DND-41 (cell line): Measurements from ENCODE around the gene MAGEC3.

Experiments
- ATAC-seq: fragments of 200-7000 bp; cut with Tn5 transposase; 3 replicates; pipeline ENCODE4 v1.9.1; 2021; ENCODE audit warnings: low read depth; ENCODE audit not compliant: insufficient read depth
- DNase-seq: peaks from one replicate; pipeline ENCODE4 v3.0.0-alpha.2; 2020
- H2AFZ ChIP-seq: 2 replicates; pipeline ENCODE4 v1.6.0; 2012; ENCODE audit warnings: low read depth, low read length
- H3K27ac ChIP-seq: 2 replicates; pipeline ENCODE4 v1.5.1; 2012; ENCODE audit warnings: low read length, inconsistent platforms
- H3K27me3 ChIP-seq: fragments of 200-600 bp; sonication (generic); 2 replicates; pipeline ENCODE4 v1.6.0; 2012; ENCODE audit warnings: low read length, mild to moderate bottlenecking, inconsistent platforms; ENCODE audit not compliant: insufficient read depth, poor library complexity
- H3K36me3 ChIP-seq: 2 replicates; pipeline ENCODE4 v1.5.1; 2012; ENCODE audit warnings: low read length, inconsistent platforms; ENCODE audit not compliant: insufficient read depth
- H3K4me1 ChIP-seq: 2 replicates; pipeline ENCODE4 v1.5.1; 2012; ENCODE audit warnings: mild to moderate bottlenecking, low read length; ENCODE audit not compliant: insufficient read depth
- H3K4me2 ChIP-seq: 2 replicates; pipeline ENCODE4 v1.6.0; 2012; ENCODE audit warnings: mild to moderate bottlenecking, moderate library complexity, low read length, inconsistent platforms; ENCODE audit not compliant: insufficient read depth
- H3K4me3 ChIP-seq, 2 experiments: fragments of 200-600 bp in 1 of 2; shearing (Covaris generic) in 1 of 2; 2 replicates each; pipeline ENCODE4 v1.5.1; 2012 to 2016; ENCODE audit warnings: inconsistent platforms in 2 of 2, low read length in 2 of 2, mild to moderate bottlenecking in 2 of 2, low read depth in 1 of 2, moderate library complexity in 1 of 2
- H3K79me2 ChIP-seq: 2 replicates; pipeline ENCODE4 v1.6.0; 2012; ENCODE audit warnings: low read length, inconsistent platforms; ENCODE audit not compliant: insufficient read depth
- H3K9ac ChIP-seq: 2 replicates; pipeline ENCODE4 v1.6.0; 2012; ENCODE audit warnings: low read depth, mild to moderate bottlenecking, inconsistent platforms, low read length, moderate library complexity
- H3K9me3 ChIP-seq: 2 replicates; pipeline ENCODE4 v1.5.1; 2012; ENCODE audit warnings: low read length, moderate library complexity, mild to moderate bottlenecking, inconsistent platforms; ENCODE audit not compliant: insufficient read depth, severe bottlenecking
- H4K20me1 ChIP-seq: 2 replicates; pipeline ENCODE4 v1.6.0; 2012; ENCODE audit warnings: low read length; ENCODE audit not compliant: insufficient read depth
- CTCF ChIP-seq: IDR thresholded peaks from 2 replicates; pipeline ENCODE4 v1.5.1; 2012; ENCODE audit warnings: borderline replicate concordance, low read length, moderate library complexity, mild to moderate bottlenecking; ENCODE audit not compliant: poor library complexity, severe bottlenecking; ENCODE audit errors: extremely low read depth
- EZH2 ChIP-seq: IDR thresholded peaks from 3 replicates; pipeline ENCODE4 v1.6.1; 2012; ENCODE audit warnings: borderline replicate concordance, low read depth, mild to moderate bottlenecking, moderate library complexity, low read length, inconsistent platforms; ENCODE audit not compliant: severe bottlenecking

MAGEC3 gene

GRCh38 chrX:141897690-141898089 is 59.6 kb downstream of the MAGEC3 start:
- no peak for TF ChIP-seq EZH2
- no peak for TF ChIP-seq CTCF

GRCh38 chrX:141902366-141902765 is 64.2 kb downstream of the MAGEC3 start:
- ATAC-seq (no peak), DNase-seq (no peak)
- Histone ChIP-seq H3K4me1 (no peaks in the 10 kb centered on the region), H4K20me1 (no peaks in the 10 kb centered on the region), H3K79me2 (no peaks in the 10 kb centered on the region), H3K27ac (no peak overlapping the region), H3K4me2 (no peak overlapping the region), H2AFZ (no peak overlapping the region), H3K27me3 (no peaks in the 10 kb centered on the region), H3K9ac (no peak overlapping the region), H3K4me3 (no peak overlapping the region), H3K9me3 (no peaks in the 10 kb centered on the region), H3K36me3 (no peaks in the 10 kb centered on the region)
- TF ChIP-seq EZH2 (no peak), CTCF (no peak)

More at GRCh38 chrX:141897690-141898089, 59.6 kb downstream of the MAGEC3 start:
- H3K27me3 ChIP-seq = no peaks in the 10 kb centered on the region
- H3K4me2 ChIP-seq = no peak overlapping the region
- no peaks in the 10 kb centered on the region for H3K79me2 ChIP-seq
- no peaks in the 10 kb centered on the region for H4K20me1 ChIP-seq
- no peak overlapping the region for H3K4me3 ChIP-seq
- no peaks in the 10 kb centered on the region for H3K9me3 ChIP-seq
- no peak overlapping the region for H3K27ac ChIP-seq
- H3K4me1 ChIP-seq = no peaks in the 10 kb centered on the region
- no peak for DNase-seq
- H2AFZ ChIP-seq = no peak overlapping the region
- H3K36me3 ChIP-seq = no peaks in the 10 kb centered on the region
- no peak for ATAC-seq
- H3K9ac ChIP-seq = no peak overlapping the region

- no peak within 1 kb of the TSS for H3K9ac ChIP-seq
These were observed 65.5 kb downstream of the MAGEC3 start, which contains the start of gene MAGEC1 for GRCh38 chrX:141903400-141904155. Gene MAGEC1 (plus strand): TSS chrX:141903894. CDS start chrX:141905073, 1,179 bp downstream.

More at GRCh38 chrX:141903400-141904155, 65.5 kb downstream of the MAGEC3 start, which contains the start of gene MAGEC1:
- Histone ChIP-seq H3K4me1 (no peaks in the 10 kb centered on the region), H3K4me2 (no peak within 1 kb of the TSS), H2AFZ (no peak within 1 kb of the TSS), H3K27me3 (no peaks in the 10 kb centered on the region), H3K36me3 (no peaks in the 10 kb centered on the region), H3K4me3 (no peak within 1 kb of the TSS), H3K9me3 (no peaks in the 10 kb centered on the region), H3K27ac (no peak within 1 kb of the TSS), H4K20me1 (no peaks in the 10 kb centered on the region), H3K79me2 (no peaks in the 10 kb centered on the region)
- TF ChIP-seq EZH2 (no peak), CTCF (no peak)
- no peak for DNase-seq
- ATAC-seq = no peak
